GM06990 (cell line): Measurements from ENCODE around the gene BACH2.

Experiments used
- DNase-seq: peaks from one replicate; pipeline ENCODE4 v3.0.0-alpha.2; 2011; ENCODE audit not compliant: insufficient read length; ENCODE audit errors: extremely low read depth
- H3K27me3 ChIP-seq: replicated peaks from 2 replicates; pipeline ENCODE4 v1.6.0; 2011; ENCODE audit warnings: low read length; ENCODE audit not compliant: control insufficient read depth, insufficient read depth
- H3K36me3 ChIP-seq: 2 replicates; pipeline ENCODE4 v1.5.1; 2011; ENCODE audit warnings: low read length; ENCODE audit not compliant: control insufficient read depth, insufficient read depth
- H3K4me3 ChIP-seq: replicated peaks from 2 replicates; pipeline ENCODE4 v1.5.1; 2011; ENCODE audit warnings: low read depth, mild to moderate bottlenecking, control low read depth, low read length
- TF ChIP-seq, protein P1 (sequence below): IDR thresholded peaks from 2 replicates; pipeline ENCODE4 v1.5.1; 2011; ENCODE audit warnings: low read length, control low read depth, mild to moderate bottlenecking, inconsistent platforms; ENCODE audit not compliant: insufficient read depth, poor library complexity, severe bottlenecking

The BACH2 gene

DNA sequence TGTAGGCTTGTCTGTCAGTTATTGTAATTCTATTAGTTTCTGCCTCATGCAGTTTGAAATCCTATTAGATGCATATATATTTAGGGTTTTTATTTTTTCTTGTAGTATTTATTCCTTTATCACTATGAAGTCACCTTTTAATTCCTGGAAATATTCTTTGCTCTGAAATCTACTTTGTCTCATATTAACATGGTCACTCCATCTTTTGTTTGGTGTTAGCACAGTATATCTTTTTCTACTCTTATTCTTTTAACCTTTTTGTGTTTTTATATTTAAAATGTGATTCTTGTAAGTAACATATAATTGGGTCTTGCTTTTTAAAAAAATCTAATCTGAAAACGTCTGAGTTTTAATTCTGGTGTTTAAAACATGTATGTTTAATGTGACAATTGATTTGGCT is 280.8 kb downstream of the BACH2 start:
- Histone ChIP-seq H3K4me3 (no peak overlapping the region), H3K36me3 (no peaks in the 10 kb centered on the region), H3K27me3 (no peaks in the 10 kb centered on the region)
- TF ChIP-seq, protein P1, sequence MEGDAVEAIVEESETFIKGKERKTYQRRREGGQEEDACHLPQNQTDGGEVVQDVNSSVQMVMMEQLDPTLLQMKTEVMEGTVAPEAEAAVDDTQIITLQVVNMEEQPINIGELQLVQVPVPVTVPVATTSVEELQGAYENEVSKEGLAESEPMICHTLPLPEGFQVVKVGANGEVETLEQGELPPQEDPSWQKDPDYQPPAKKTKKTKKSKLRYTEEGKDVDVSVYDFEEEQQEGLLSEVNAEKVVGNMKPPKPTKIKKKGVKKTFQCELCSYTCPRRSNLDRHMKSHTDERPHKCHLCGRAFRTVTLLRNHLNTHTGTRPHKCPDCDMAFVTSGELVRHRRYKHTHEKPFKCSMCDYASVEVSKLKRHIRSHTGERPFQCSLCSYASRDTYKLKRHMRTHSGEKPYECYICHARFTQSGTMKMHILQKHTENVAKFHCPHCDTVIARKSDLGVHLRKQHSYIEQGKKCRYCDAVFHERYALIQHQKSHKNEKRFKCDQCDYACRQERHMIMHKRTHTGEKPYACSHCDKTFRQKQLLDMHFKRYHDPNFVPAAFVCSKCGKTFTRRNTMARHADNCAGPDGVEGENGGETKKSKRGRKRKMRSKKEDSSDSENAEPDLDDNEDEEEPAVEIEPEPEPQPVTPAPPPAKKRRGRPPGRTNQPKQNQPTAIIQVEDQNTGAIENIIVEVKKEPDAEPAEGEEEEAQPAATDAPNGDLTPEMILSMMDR = no peak
- no peak for DNase-seq

DNA sequence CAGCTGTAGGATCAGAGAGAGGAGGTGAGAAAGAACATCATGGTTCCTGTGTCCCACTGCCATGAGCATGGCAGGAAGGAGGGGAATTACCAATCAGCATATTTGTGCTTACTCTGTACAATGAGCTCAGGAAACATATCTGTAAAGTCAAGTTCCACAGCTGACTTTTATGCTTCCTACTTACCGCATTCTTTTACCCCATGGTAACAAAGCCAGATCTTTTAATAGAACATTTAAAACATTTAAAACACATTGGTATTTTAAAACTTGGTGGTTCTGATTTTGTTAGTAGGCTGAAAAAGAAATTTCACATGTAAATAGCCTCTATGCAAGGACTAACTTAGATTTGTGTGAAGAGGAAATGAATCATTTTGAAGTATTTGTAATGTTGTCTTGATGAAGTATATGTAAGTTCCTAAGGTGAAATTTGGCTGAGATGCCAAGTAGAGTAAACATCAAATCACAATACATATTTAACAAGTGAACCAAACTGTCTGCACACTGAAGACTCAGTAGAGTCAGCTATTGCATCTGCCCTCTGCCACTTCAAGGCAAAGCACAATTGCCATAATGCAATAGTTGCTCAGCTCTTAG is 287.6 kb downstream of the BACH2 start:
- no peak overlapping the region for H3K4me3 ChIP-seq
- no peaks in the 10 kb centered on the region for H3K27me3 ChIP-seq
- TF ChIP-seq, protein P1 = no peak
- H3K36me3 ChIP-seq = no peaks in the 10 kb centered on the region
- no peak for DNase-seq

DNA sequence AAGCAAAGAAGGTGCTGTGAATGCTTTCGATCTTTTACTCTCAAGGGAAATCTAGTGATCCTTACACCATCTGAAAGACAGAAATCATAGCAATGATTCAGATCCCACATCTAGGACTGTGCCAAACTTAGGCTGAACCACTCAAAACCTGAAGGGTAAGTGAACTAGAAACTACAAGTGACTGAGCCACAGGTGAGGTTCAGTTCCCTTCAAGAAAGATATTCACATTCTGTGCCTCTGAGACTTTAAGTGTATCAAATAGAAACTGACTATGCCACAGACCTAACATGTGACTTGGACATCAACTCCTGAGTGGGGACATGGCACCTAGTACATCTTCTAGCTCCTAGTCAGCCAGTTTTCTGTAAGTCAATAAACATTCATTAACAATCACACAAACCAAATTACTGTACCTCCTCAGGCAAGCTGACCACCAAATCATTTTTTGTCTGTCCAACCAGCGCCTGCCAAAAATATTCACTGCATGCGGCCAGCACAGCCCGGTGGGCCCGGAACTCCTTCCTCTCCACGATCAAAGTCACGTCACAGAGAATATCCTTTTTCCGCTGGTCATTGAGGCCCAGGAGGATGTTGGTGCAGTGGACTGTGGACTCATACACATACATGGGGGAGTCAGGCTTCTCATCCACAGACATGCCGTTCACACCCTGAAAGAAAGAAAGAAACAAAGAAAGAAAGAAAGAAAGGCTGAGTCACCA is 288.3 kb downstream of the BACH2 start:
- peak; percentile 8 for DNase-seq
- no peak overlapping the region; the same call in 1 of the 2 replicates for H3K4me3 ChIP-seq

DNA sequence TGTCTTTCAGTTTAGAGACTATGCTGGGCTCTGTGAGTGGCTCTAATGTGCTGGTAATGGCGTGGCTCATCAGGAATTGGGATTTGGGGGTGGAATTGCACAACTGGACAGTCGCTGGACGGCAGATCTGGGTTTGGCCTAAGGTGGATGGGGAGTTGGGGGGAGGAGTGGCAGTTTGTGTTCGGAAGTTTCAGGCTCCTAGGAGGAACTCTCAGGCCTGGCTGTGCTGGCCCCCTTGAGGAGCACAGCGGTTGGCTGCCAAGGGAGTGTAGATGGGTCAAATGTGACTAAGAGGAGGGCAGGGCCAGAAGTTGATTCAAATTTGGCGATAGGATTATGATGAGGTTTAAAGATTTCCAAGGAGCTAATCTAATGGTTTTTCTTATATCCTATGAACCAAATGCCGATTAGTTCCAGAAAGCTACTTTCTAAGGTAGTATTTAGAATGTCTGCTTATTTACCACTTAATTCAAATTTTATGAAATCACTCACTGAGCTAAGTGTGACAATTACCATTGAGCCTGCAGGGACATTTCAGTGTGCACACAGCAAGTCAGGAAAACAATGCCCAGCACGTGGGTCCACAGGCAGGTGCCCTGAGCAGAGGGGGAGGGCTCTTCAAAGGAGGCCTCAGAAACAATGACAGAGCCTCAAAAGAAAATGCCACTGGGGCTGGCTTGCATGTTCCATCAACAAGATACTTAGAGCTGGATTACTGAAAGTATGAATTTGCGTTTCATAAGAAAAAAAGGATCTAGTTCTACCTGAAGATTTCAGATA is 291.4 kb downstream of the BACH2 start:
- TF ChIP-seq, protein P1 = no peak
- no peak for DNase-seq

More for the DNA sequence above, 288.3 kb downstream of the BACH2 start:
- no peaks in the 10 kb centered on the region for H3K27me3 ChIP-seq
- TF ChIP-seq, protein P1 = no peak
- no peaks in the 10 kb centered on the region for H3K36me3 ChIP-seq

DNA sequence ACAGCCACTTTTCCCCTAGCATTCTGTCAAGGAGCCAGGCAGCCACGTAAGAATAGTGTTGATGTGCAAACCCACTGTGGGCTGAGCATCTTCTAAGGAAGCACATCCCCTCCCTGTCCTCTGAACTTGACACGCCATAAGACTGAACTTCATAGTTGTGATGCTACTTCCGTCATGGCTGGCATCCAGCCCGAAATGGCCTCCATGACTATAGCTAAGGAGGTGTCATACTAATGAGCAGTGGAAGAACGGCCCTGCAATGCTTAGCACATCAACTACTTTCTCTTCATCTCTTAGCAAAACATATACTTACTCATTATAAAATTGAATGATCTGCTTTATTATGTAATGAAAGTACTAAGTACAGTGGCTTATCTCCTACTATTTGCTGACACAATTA is 292.1 kb downstream of the BACH2 start:
- DNase-seq = no peak
- TF ChIP-seq, protein P1 = no peak
- Histone ChIP-seq H3K36me3 (no peaks in the 10 kb centered on the region), H3K4me3 (no peak overlapping the region), H3K27me3 (no peaks in the 10 kb centered on the region)

More for the DNA sequence above, 291.4 kb downstream of the BACH2 start:
- Histone ChIP-seq H3K27me3 (no peaks in the 10 kb centered on the region), H3K36me3 (no peaks in the 10 kb centered on the region), H3K4me3 (no peak overlapping the region)
